B cell (primary cell): ENCODE results near the gene ZDHHC14. TPM values are rescaled to one million over a fixed set of nuclear protein-coding genes. Genes with fewer than 3 reads are reported as not detected.

ENCODE experiments used
- ATAC-seq: fragments of 200-7000 bp; cut with Tn5 transposase; one replicate; pipeline ENCODE4 v1.10.0; 2021; ENCODE audit warnings: low read depth, mild to moderate bottlenecking, moderate number of reproducible peaks, moderate library complexity
- CTCF ChIA-PET: fragments of 350-600 bp; sonication (Branson Sonifier 250); formaldehyde crosslinking; loops from one replicate; lab custom pipeline; 2021; ENCODE audit warnings: antibody characterized with exemption, inconsistent platforms; lab: Charles Lee
- POLR2A ChIA-PET: fragments of 350-600 bp; sonication (Branson Sonifier 250); formaldehyde crosslinking; loops from one replicate; lab custom pipeline; 2021; ENCODE audit warnings: antibody characterized with exemption; lab: Charles Lee
- DNase-seq: peaks from one replicate; pipeline ENCODE4 v3.0.0; 2013
- H2AFZ ChIP-seq: 2 replicates; pipeline ENCODE4 v1.6.1; 2012; ENCODE audit warnings: mild to moderate bottlenecking, low read depth, low read length; ENCODE audit not compliant: insufficient read depth, poor library complexity, severe bottlenecking
- H3K27ac ChIP-seq, 2 donors: 1 replicate in 1 of 2; 2 replicates in 1 of 2; pipeline ENCODE4 v1.5.1; 2012 to 2013; ENCODE audit warnings: low read length in 2 of 2, mild to moderate bottlenecking in 2 of 2, moderate library complexity in 1 of 2
- H3K27me3 ChIP-seq, 4 experiments: fragments of 200-600 bp in 1 of 4; sonication (generic) in 1 of 4; replicated peaks in 1 of 4; 1 replicate in 2 of 4; 2 replicates in 2 of 4; pipeline versions ENCODE4 v1.6.1 to v1.7.0; 2013 to 2016; ENCODE audit warnings: low read length in 3 of 4, mild to moderate bottlenecking in 2 of 4, mixed read lengths in 1 of 4, moderate library complexity in 1 of 4; ENCODE audit not compliant: insufficient read depth in 4 of 4, control insufficient read depth in 3 of 4; ENCODE audit errors: control extremely low read depth in 1 of 4
- H3K36me3 ChIP-seq, 2 experiments: replicated peaks in 1 of 2; 1 replicate in 1 of 2; 2 replicates in 1 of 2; pipeline versions ENCODE4 v1.6.1 to v1.7.1; 2013; ENCODE audit warnings: low read length in 1 of 2; ENCODE audit not compliant: insufficient read depth in 2 of 2, control insufficient read depth in 1 of 2; ENCODE audit errors: control extremely low read depth in 1 of 2, extremely low read depth in 1 of 2
- H3K4me1 ChIP-seq, 2 donors: fragments of 200-600 bp in 1 of 2; sonication (generic) in 1 of 2; 1 replicate in 1 of 2; 2 replicates in 1 of 2; pipeline versions ENCODE4 v1.5.1 to v1.6.1; 2013 to 2017; ENCODE audit warnings: low read length in 2 of 2; ENCODE audit not compliant: control insufficient read depth in 2 of 2, insufficient read depth in 2 of 2
- H3K4me2 ChIP-seq: replicated peaks from 2 replicates; pipeline ENCODE3; 2012; ENCODE audit warnings: mild to moderate bottlenecking, low read depth, low read length; ENCODE audit not compliant: poor library complexity, severe bottlenecking
- H3K4me3 ChIP-seq, 5 experiments: fragments of 200-600 bp in 1 of 5; sonication (generic) in 1 of 5; 1 replicate in 3 of 5; 2 replicates in 2 of 5; pipeline versions ENCODE4 v1.5.1 to v1.7.0; 2011 to 2016; ENCODE audit warnings: low read length in 4 of 5, mild to moderate bottlenecking in 4 of 5, low read depth in 2 of 5, control low read depth in 1 of 5, moderate library complexity in 1 of 5; ENCODE audit not compliant: insufficient read depth in 1 of 5; ENCODE audit errors: control extremely low read depth in 1 of 5, extremely low read depth in 1 of 5
- H3K79me2 ChIP-seq: fragments of 200-600 bp; sonication (generic); one replicate; pipeline ENCODE4 v1.6.0; 2016; ENCODE audit warnings: low read length; ENCODE audit not compliant: control insufficient read depth, insufficient read depth
- H3K9ac ChIP-seq: fragments of 200-600 bp; sonication (generic); 2 replicates; pipeline ENCODE4 v1.6.1; 2017; ENCODE audit warnings: mild to moderate bottlenecking, low read length, moderate library complexity
- H3K9me3 ChIP-seq, 3 donors: one replicate each; pipeline versions ENCODE4 v1.6.1 to v1.7.1; 2013; ENCODE audit warnings: low read length in 2 of 3; ENCODE audit not compliant: control insufficient read depth in 2 of 3, insufficient read depth in 1 of 3; ENCODE audit errors: control extremely low read depth in 1 of 3
- H4K20me1 ChIP-seq: 2 replicates; pipeline ENCODE4 v1.6.0; 2012; ENCODE audit warnings: mild to moderate bottlenecking, low read length; ENCODE audit not compliant: insufficient read depth, control insufficient read depth, poor library complexity, severe bottlenecking
- H3K27ac Mint-ChIP-seq: one replicate; pipeline ENCODE4 v1.8.0; 2021; ENCODE audit warnings: mixed read lengths
- H3K27me3 Mint-ChIP-seq: one replicate; pipeline ENCODE4 v1.8.0; 2021; ENCODE audit warnings: mixed read lengths
- H3K4me1 Mint-ChIP-seq: one replicate; pipeline ENCODE4 v1.8.0; 2021; ENCODE audit warnings: mixed read lengths
- H3K4me3 Mint-ChIP-seq: one replicate; pipeline ENCODE4 v1.8.0; 2021; ENCODE audit warnings: mixed read lengths
- H3K9me3 Mint-ChIP-seq: one replicate; pipeline ENCODE4 v1.8.0; 2022; ENCODE audit warnings: mixed read lengths; ENCODE audit not compliant: insufficient read depth
- CTCF ChIP-seq: fragments of 200-600 bp; IDR thresholded peaks from one replicate; pipeline ENCODE4 v1.8.0; 2022; ENCODE audit warnings: antibody characterized with exemption, mild to moderate bottlenecking
- EZH2 ChIP-seq: IDR thresholded peaks from 2 replicates; pipeline ENCODE4 v1.6.1; 2012; ENCODE audit warnings: borderline replicate concordance, low read depth, mild to moderate bottlenecking, moderate library complexity, low read length; ENCODE audit not compliant: insufficient read depth, poor library complexity, severe bottlenecking
- WGBS: methylation state at CpG from one replicate; pipeline ENCODE4 v1.1.5; 2013; ENCODE audit warnings: missing lambda C conversion rate; ENCODE audit not compliant: insufficient coverage; 5-methylcytosine and 5-hydroxymethylcytosine counted together
- intact Hi-C: fragments of 100-400 bp; cut with micrococcal nuclease; formaldehyde crosslinking; loops from one replicate; pipeline ENCODE4 v1.10.0; 2022
- polyA plus RNA-seq: library from polyadenylated mRNA; depleted of rRNA; stranded (reverse); fragments of >200 nt; gene quantifications from 2 replicates; pipeline ENCODE4 v1.2.3, GENCODE V29; 2012
- total RNA-seq, 2 donors: library from RNA; stranded (reverse); fragments of 120-200 nt in 1 of 2; gene quantifications; 1 replicate in 1 of 2; 2 replicates in 1 of 2; pipeline versions ENCODE4 v1.2.3 to v1.2.4, GENCODE V29; 2013 to 2022

The ZDHHC14 gene
- total and polyA plus RNA-seq, 2 donors (not counting 1 experiment from before 2014, with no cell fraction given): 8.8 to 50.4 TPM

GRCh38 chr6:157424491-157425020, 43.6 kb downstream of the ZDHHC14 start:
- ChIA-PET POLR2A (no interaction called here), CTCF (no interaction called here)
- ATAC-seq: no peak
- Mint-ChIP-seq H3K4me1 (peaks cover 32% of the 10 kb centered on the region), H3K27ac (no peak overlapping the region), H3K27me3 (no peaks in the 10 kb centered on the region), H3K9me3 (peaks cover under 1% of the 10 kb centered on the region), H3K4me3 (no peak overlapping the region)
- no peak overlapping the region for H3K27ac ChIP-seq
- peaks cover 0 to 3% of the 10 kb centered on the region in 2 experiments for H3K36me3 ChIP-seq
- peaks cover 38% of the 10 kb centered on the region for H3K79me2 ChIP-seq
- H4K20me1 ChIP-seq: no peaks in the 10 kb centered on the region
- no peak overlapping the region for H2AFZ ChIP-seq
- intact Hi-C loops: no loop called here
- DNase-seq: no peak
- no peak overlapping the region for H3K9ac ChIP-seq
- H3K4me1 ChIP-seq: peaks cover 0 to 7% of the 10 kb centered on the region in 2 donors
- no peak overlapping the region for H3K4me2 ChIP-seq
- H3K9me3 ChIP-seq: no peaks in the 10 kb centered on the region
- no peaks in the 10 kb centered on the region for H3K27me3 ChIP-seq
- TF ChIP-seq EZH2 (no peak), CTCF (no peak)
- H3K4me3 ChIP-seq: no peak overlapping the region
- WGBS: 98% methylated on average over 5 of the region's 11 CpGs

DNA sequence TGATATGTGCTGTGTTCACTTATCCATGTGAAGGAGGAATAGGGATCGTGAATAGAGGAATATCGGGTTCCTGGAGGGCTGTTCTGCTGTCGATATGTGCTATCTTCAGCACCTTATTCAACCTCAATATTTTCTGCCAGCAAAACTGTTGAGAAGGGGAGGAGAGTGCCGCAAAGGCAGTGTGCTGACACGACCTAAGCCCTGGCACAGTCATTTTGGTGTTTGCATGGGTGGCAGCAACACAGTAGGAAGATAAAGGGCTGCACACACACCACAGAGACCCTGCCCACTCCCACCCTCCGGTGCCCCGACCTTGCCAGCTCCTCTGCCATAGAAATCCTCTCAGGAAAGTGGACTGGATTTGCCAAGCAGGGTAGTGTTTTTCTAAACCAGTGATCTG, 47.0 kb downstream of the ZDHHC14 start:
- no peak overlapping the region for H3K9ac ChIP-seq
- TF ChIP-seq CTCF (no peak), EZH2 (no peak)
- H3K27me3 ChIP-seq: no peaks in the 10 kb centered on the region
- H3K27ac ChIP-seq: no peak overlapping the region
- peaks cover 0 to 19% of the 10 kb centered on the region in 2 donors for H3K4me1 ChIP-seq
- no peak overlapping the region for H3K4me3 ChIP-seq
- peaks cover 30% of the 10 kb centered on the region for H3K79me2 ChIP-seq
- no peak overlapping the region for H3K27ac Mint-ChIP-seq
- no peak for DNase-seq
- H3K27me3 Mint-ChIP-seq: no peaks in the 10 kb centered on the region
- peaks cover 47% of the 10 kb centered on the region for H3K4me1 Mint-ChIP-seq
- no peaks in the 10 kb centered on the region for H3K36me3 ChIP-seq
- no peak overlapping the region for H3K4me2 ChIP-seq
- H3K9me3 ChIP-seq: no peaks in the 10 kb centered on the region
- no CpG with 5 or more reads among the region's 7 CpGs for WGBS
- no peak for ATAC-seq
- H2AFZ ChIP-seq: no peak overlapping the region
- POLR2A ChIA-PET: no interaction called here
- CTCF ChIA-PET: no interaction called here
- no peak overlapping the region for H3K4me3 Mint-ChIP-seq
- no peaks in the 10 kb centered on the region for H4K20me1 ChIP-seq
- intact Hi-C loops: no loop called here
- no peaks in the 10 kb centered on the region for H3K9me3 Mint-ChIP-seq
